Neuronal stem cell (in vitro differentiated cells): ENCODE data around the gene EYA3.

Experiments used
- DNase-seq: peaks from one replicate; pipeline ENCODE4 v3.0.0-alpha.2; 2013; ENCODE audit warnings: low spot score
- H2AFZ ChIP-seq: one replicate; pipeline ENCODE4 v1.6.1; 2013; ENCODE audit warnings: mild to moderate bottlenecking, low read length, inconsistent platforms
- H2AK5ac ChIP-seq: 2 replicates; pipeline ENCODE4 v1.6.1; 2013; ENCODE audit warnings: low read depth, mild to moderate bottlenecking, inconsistent platforms, low read length, moderate library complexity, mixed read lengths
- H2BK120ac ChIP-seq: 2 replicates; pipeline ENCODE4 v1.6.1; 2013; ENCODE audit warnings: low read depth, mild to moderate bottlenecking, inconsistent platforms, low read length, moderate library complexity, mixed read lengths
- H2BK12ac ChIP-seq: one replicate; pipeline ENCODE4 v1.6.1; 2013; ENCODE audit warnings: low read length, inconsistent platforms
- H2BK15ac ChIP-seq: 2 replicates; pipeline ENCODE4 v1.6.1; 2013; ENCODE audit warnings: mild to moderate bottlenecking, low read length, inconsistent platforms, mixed read lengths
- H2BK5ac ChIP-seq: one replicate; pipeline ENCODE4 v1.6.1; 2013; ENCODE audit warnings: inconsistent platforms, mild to moderate bottlenecking, low read length, moderate library complexity
- H3K14ac ChIP-seq: one replicate; pipeline ENCODE4 v1.6.1; 2013; ENCODE audit warnings: low read length, inconsistent platforms
- H3K18ac ChIP-seq: 2 replicates; pipeline ENCODE4 v1.6.1; 2013; ENCODE audit warnings: low read length, inconsistent platforms
- H3K23ac ChIP-seq: 2 replicates; pipeline ENCODE4 v1.6.1; 2013; ENCODE audit warnings: low read depth, mild to moderate bottlenecking, mixed read lengths, low read length, inconsistent platforms; ENCODE audit not compliant: poor library complexity
- H3K27ac ChIP-seq: replicated peaks from 3 replicates; pipeline ENCODE4 v1.5.1; 2013; ENCODE audit warnings: low read length, inconsistent platforms
- H3K27me3 ChIP-seq, 3 experiments: 2 replicates each; pipeline ENCODE4 v1.6.1; 2013; ENCODE audit warnings: low read length in 3 of 3, mild to moderate bottlenecking in 2 of 3, inconsistent platforms in 1 of 3, low read depth in 1 of 3, mixed read lengths in 1 of 3, moderate library complexity in 1 of 3; ENCODE audit not compliant: control insufficient read depth in 3 of 3, insufficient read depth in 3 of 3
- H3K36me3 ChIP-seq, 2 donors: replicated peaks in 1 of 2; 2 replicates each; pipeline ENCODE4 v1.6.1; 2013; ENCODE audit warnings: low read length in 2 of 2; ENCODE audit not compliant: control insufficient read depth in 2 of 2, insufficient read depth in 2 of 2
- H3K4ac ChIP-seq: 2 replicates; pipeline ENCODE4 v1.6.1; 2013; ENCODE audit warnings: inconsistent platforms, mild to moderate bottlenecking, low read length, moderate library complexity
- H3K4me1 ChIP-seq, 2 donors: 1 replicate in 1 of 2; 2 replicates in 1 of 2; pipeline ENCODE4 v1.6.1; 2013; ENCODE audit warnings: low read length in 2 of 2, low read depth in 1 of 2; ENCODE audit not compliant: control insufficient read depth in 2 of 2, insufficient read depth in 1 of 2
- H3K4me2 ChIP-seq: one replicate; pipeline ENCODE4 v1.6.1; 2013; ENCODE audit warnings: mild to moderate bottlenecking, low read length, inconsistent platforms; ENCODE audit not compliant: insufficient read depth, poor library complexity, severe bottlenecking
- H3K4me3 ChIP-seq, 2 donors: 2 replicates each; pipeline ENCODE4 v1.5.1; 2013; ENCODE audit warnings: low read length in 2 of 2, mild to moderate bottlenecking in 2 of 2, inconsistent platforms in 1 of 2, moderate library complexity in 1 of 2
- H3K79me1 ChIP-seq: one replicate; pipeline ENCODE4 v1.6.1; 2013; ENCODE audit warnings: low read depth, mild to moderate bottlenecking, inconsistent platforms, low read length, moderate library complexity
- H3K9ac ChIP-seq: one replicate; pipeline ENCODE4 v1.6.1; 2013; ENCODE audit warnings: mild to moderate bottlenecking, low read depth, low read length, inconsistent platforms; ENCODE audit not compliant: poor library complexity
- H3K9me3 ChIP-seq, 2 donors: replicated peaks in 1 of 2; 2 replicates each; pipeline versions ENCODE3 to v1.6.1; 2013; ENCODE audit warnings: low read length in 2 of 2, mild to moderate bottlenecking in 2 of 2, inconsistent platforms in 1 of 2, low read depth in 1 of 2, mixed read lengths in 1 of 2, moderate library complexity in 1 of 2; ENCODE audit not compliant: control insufficient read depth in 2 of 2, insufficient read depth in 1 of 2
- H4K8ac ChIP-seq: one replicate; pipeline ENCODE4 v1.6.1; 2013; ENCODE audit warnings: low read depth, mild to moderate bottlenecking, inconsistent platforms, low read length, moderate library complexity
- H4K91ac ChIP-seq: one replicate; pipeline ENCODE4 v1.6.1; 2013; ENCODE audit warnings: low read length, low read depth, mild to moderate bottlenecking, inconsistent platforms; ENCODE audit not compliant: poor library complexity
- WGBS, 2 donors: extraction: QIAGEN DNeasy Blood & Tissue Kit; methylation state at CpG; one replicate each; pipeline ENCODE4 v1.1.7; 2013; ENCODE audit warnings: missing lambda C conversion rate in 2 of 2, mixed read lengths in 1 of 2; ENCODE audit not compliant: insufficient read length in 2 of 2, insufficient replicate concordance in 1 of 2; ENCODE audit errors: extremely low coverage in 2 of 2; 5-methylcytosine and 5-hydroxymethylcytosine counted together

Gene EYA3

GRCh38 chr1:28058971-28059878, 29.2 kb downstream of the EYA3 start:
- Histone ChIP-seq H3K27ac (no peak overlapping the region), H2AK5ac (no peak overlapping the region), H3K4me1 (no peaks in the 10 kb centered on the region), H3K23ac (no peak overlapping the region), H3K9ac (no peak overlapping the region), H2BK5ac (no peak overlapping the region), H3K14ac (no peak overlapping the region), H3K9me3 (no peaks in the 10 kb centered on the region), H3K4ac (no peak overlapping the region), H4K8ac (no peak overlapping the region), H3K4me2 (no peak overlapping the region), H3K27me3 (no peaks in the 10 kb centered on the region), H4K91ac (no peak overlapping the region), H2BK12ac (no peak overlapping the region), H3K79me1 (peaks cover 1% of the 10 kb centered on the region), H2AFZ (no peak overlapping the region), H3K4me3 (no peak overlapping the region), H2BK15ac (no peak overlapping the region), H2BK120ac (no peak overlapping the region), H3K18ac (no peak overlapping the region), H3K36me3 (peaks cover 0 to 5% of the 10 kb centered on the region in 2 donors)
- no CpG with 5 or more reads among the region's 8 CpGs for WGBS, 2 donors
- DNase-seq, result no peak

DNA sequence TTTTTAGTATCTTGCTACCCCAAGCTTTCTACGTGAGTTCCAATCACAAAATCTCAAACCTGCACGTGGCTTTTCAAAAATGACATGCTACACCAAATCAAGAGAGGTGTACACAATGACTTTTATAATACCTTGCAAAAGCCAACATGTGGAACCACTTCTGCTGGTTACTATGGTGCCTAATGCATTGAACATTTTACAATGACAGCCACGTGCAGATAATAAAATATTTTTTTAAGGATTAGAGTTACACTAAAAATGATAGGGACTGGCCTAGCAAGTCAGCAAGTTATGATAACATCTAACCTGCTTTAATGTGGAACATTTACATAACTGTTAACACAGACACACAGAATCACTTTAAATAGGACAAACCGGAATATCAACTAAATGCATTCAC, 30.2 kb downstream of the EYA3 start:
- no peak for DNase-seq
- Histone ChIP-seq H3K27ac (no peak overlapping the region), H3K4me2 (no peak overlapping the region), H3K4me3 (no peak overlapping the region), H4K91ac (no peak overlapping the region), H3K18ac (no peak overlapping the region), H3K79me1 (no peaks in the 10 kb centered on the region), H2BK120ac (no peak overlapping the region), H3K9ac (no peak overlapping the region), H2AK5ac (no peak overlapping the region), H3K4ac (no peak overlapping the region), H3K9me3 (no peaks in the 10 kb centered on the region), H2AFZ (no peak overlapping the region), H3K27me3 (no peaks in the 10 kb centered on the region), H3K23ac (no peak overlapping the region), H3K14ac (no peak overlapping the region), H2BK15ac (no peak overlapping the region), H2BK12ac (no peak overlapping the region), H4K8ac (no peak overlapping the region), H3K36me3 (peaks cover 0 to 5% of the 10 kb centered on the region in 2 donors), H2BK5ac (no peak overlapping the region), H3K4me1 (no peaks in the 10 kb centered on the region)
- no CpG with 5 or more reads among the region's 4 CpGs for WGBS, 2 donors

GRCh38 chr1:28056129-28056925, 32.1 kb downstream of the EYA3 start:
- no peaks in the 10 kb centered on the region for H3K9me3 ChIP-seq
- no peaks in the 10 kb centered on the region for H3K79me1 ChIP-seq
- H4K8ac ChIP-seq, result no peak overlapping the region
- H2AFZ ChIP-seq, result no peak overlapping the region
- H3K4me3 ChIP-seq, result no peak overlapping the region
- WGBS, 2 donors, result no CpG with 5 or more reads among the region's 4 CpGs
- no peak overlapping the region for H2AK5ac ChIP-seq
- H2BK15ac ChIP-seq, result no peak overlapping the region
- no peak for DNase-seq
- no peak overlapping the region for H2BK5ac ChIP-seq
- H3K23ac ChIP-seq, result no peak overlapping the region
- no peak overlapping the region for H3K14ac ChIP-seq
- no peak overlapping the region for H2BK120ac ChIP-seq
- no peak overlapping the region for H2BK12ac ChIP-seq
- H3K27me3 ChIP-seq, result no peaks in the 10 kb centered on the region
- no peak overlapping the region for H3K4ac ChIP-seq
- no peak overlapping the region for H4K91ac ChIP-seq
- no peak overlapping the region for H3K27ac ChIP-seq
- H3K4me1 ChIP-seq, result no peaks in the 10 kb centered on the region
- no peak overlapping the region for H3K18ac ChIP-seq
- peaks cover 0 to 10% of the 10 kb centered on the region in 2 donors for H3K36me3 ChIP-seq
- H3K4me2 ChIP-seq, result no peak overlapping the region
- H3K9ac ChIP-seq, result no peak overlapping the region

DNA sequence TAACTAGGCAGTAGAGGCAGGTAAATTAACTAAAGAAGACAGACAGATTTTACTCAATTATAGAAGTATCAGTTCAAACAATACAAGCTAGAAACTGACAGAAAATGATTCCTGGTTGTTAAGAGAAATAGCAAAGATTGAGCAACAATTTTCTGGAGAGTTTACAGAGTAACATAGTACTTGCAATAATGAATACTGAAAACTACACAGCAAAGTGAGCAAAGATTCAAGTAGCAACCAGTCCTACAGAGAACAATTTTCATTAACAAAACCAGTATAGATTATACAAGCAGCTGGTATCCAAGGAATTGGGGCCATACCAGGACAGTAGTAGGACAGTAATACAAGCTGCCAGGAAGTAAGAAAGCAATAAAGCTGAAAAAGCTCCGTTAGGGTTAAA, 37.6 kb downstream of the EYA3 start:
- H2AFZ ChIP-seq, result no peak overlapping the region
- no peaks in the 10 kb centered on the region for H3K4me1 ChIP-seq
- no peak overlapping the region for H2BK5ac ChIP-seq
- no CpG with 5 or more reads among the region's 1 CpG for WGBS, 2 donors
- no peak overlapping the region for H3K4me3 ChIP-seq
- H3K4ac ChIP-seq, result no peak overlapping the region
- H3K9me3 ChIP-seq, result no peaks in the 10 kb centered on the region
- H3K27ac ChIP-seq, result no peak overlapping the region
- H4K8ac ChIP-seq, result no peak overlapping the region
- no peak for DNase-seq
- no peak overlapping the region for H4K91ac ChIP-seq
- H3K27me3 ChIP-seq, result no peaks in the 10 kb centered on the region
- H3K14ac ChIP-seq, result no peak overlapping the region
- H3K18ac ChIP-seq, result no peak overlapping the region
- no peak overlapping the region for H3K4me2 ChIP-seq
- no peak overlapping the region for H2BK15ac ChIP-seq
- H2BK12ac ChIP-seq, result no peak overlapping the region
- H2BK120ac ChIP-seq, result no peak overlapping the region
- H3K79me1 ChIP-seq, result no peaks in the 10 kb centered on the region
- no peak overlapping the region for H3K23ac ChIP-seq
- H2AK5ac ChIP-seq, result no peak overlapping the region
- H3K9ac ChIP-seq, result no peak overlapping the region
- H3K36me3 ChIP-seq, result peaks cover 3 to 28% of the 10 kb centered on the region in 2 donors
